Calu3 (cell line): ENCODE measurements around the gene CAPN7. TPM values are rescaled to one million over a fixed set of nuclear protein-coding genes. Genes with fewer than 3 reads are reported as not detected.

Experiments used
- BruUV-seq: library from RNA; stranded (reverse); fragments of 400-500 nt; replicated peaks from 2 replicates; lab custom pipeline; 2021; lab: Mats Ljungman, UMichigan
- CTCF ChIA-PET: fragments of 300-600 bp; sonication (Branson Sonifier 250); formaldehyde crosslinking; loops from one replicate; lab custom pipeline; 2022; ENCODE audit warnings: antibody characterized with exemption; lab: Charles Lee
- DNase-seq: peaks from one replicate; pipeline ENCODE4 v3.0.0; 2022
- H3K27ac Mint-ChIP-seq: one replicate; pipeline ENCODE4 v1.8.0; 2022; ENCODE audit warnings: mixed read lengths; ENCODE audit not compliant: unreplicated experiment
- H3K27me3 Mint-ChIP-seq: one replicate; pipeline ENCODE4 v1.8.0; 2022; ENCODE audit warnings: mixed read lengths; ENCODE audit not compliant: unreplicated experiment
- H3K36me3 Mint-ChIP-seq: one replicate; pipeline ENCODE4 v1.8.0; 2022; ENCODE audit warnings: mild to moderate bottlenecking, moderate library complexity, mixed read lengths; ENCODE audit not compliant: insufficient read depth, unreplicated experiment
- H3K4me1 Mint-ChIP-seq: one replicate; pipeline ENCODE4 v1.8.0; 2022; ENCODE audit warnings: mild to moderate bottlenecking, low read depth, mixed read lengths; ENCODE audit not compliant: unreplicated experiment
- H3K4me3 Mint-ChIP-seq: one replicate; pipeline ENCODE4 v1.8.0; 2022; ENCODE audit warnings: mild to moderate bottlenecking, low read depth, moderate library complexity, mixed read lengths; ENCODE audit not compliant: unreplicated experiment
- H3K9me3 Mint-ChIP-seq: one replicate; pipeline ENCODE4 v1.8.0; 2022; ENCODE audit warnings: low read depth, mixed read lengths; ENCODE audit not compliant: unreplicated experiment
- CTCF ChIP-seq: fragments of 200-600 bp; IDR thresholded peaks from one replicate; pipeline ENCODE4 v1.8.0; 2022; ENCODE audit warnings: antibody characterized with exemption; ENCODE audit not compliant: unreplicated experiment
- intact Hi-C: fragments of 100-400 bp; cut with micrococcal nuclease; formaldehyde crosslinking; loops from one replicate; pipeline ENCODE4 v1.10.0; 2022; ENCODE audit not compliant: unreplicated experiment
- total RNA-seq: library from RNA; stranded (reverse); gene quantifications from 2 replicates; pipeline ENCODE4 v1.2.3, GENCODE V29; 2022

Gene CAPN7
- total RNA-seq, 1 experiment from 2014 or later = 24.1 TPM

GRCh38 chr3:15258720-15259119 lies 52.7 kb downstream of the CAPN7 start:
- no peak for TF ChIP-seq CTCF
- intact Hi-C loops = no loop called here
- Mint-ChIP-seq H3K4me3 (no peak overlapping the region), H3K27me3 (no peaks in the 10 kb centered on the region), H3K36me3 (peaks cover 29% of the 10 kb centered on the region), H3K4me1 (no peaks in the 10 kb centered on the region), H3K27ac (no peak overlapping the region), H3K9me3 (no peaks in the 10 kb centered on the region)
- no peak for DNase-seq
- BruUV-seq = no TSS peak
- CTCF ChIA-PET = no interaction called here

- H3K27ac Mint-ChIP-seq = no peak overlapping the region
- no peak overlapping the region for H3K4me3 Mint-ChIP-seq
- no peaks in the 10 kb centered on the region for H3K9me3 Mint-ChIP-seq
- H3K36me3 Mint-ChIP-seq = peaks cover 29% of the 10 kb centered on the region
- BruUV-seq = no TSS peak
- no peak for TF ChIP-seq CTCF
- no peaks in the 10 kb centered on the region for H3K27me3 Mint-ChIP-seq
- DNase-seq = no peak
- intact Hi-C loops = no loop called here
- no peaks in the 10 kb centered on the region for H3K4me1 Mint-ChIP-seq
- CTCF ChIA-PET = no interaction called here
These were observed 54.5 kb downstream of the CAPN7 start for GRCh38 chr3:15260531-15260930.

- Mint-ChIP-seq H3K36me3 (peaks cover 23% of the 10 kb centered on the region), H3K9me3 (no peaks in the 10 kb centered on the region), H3K4me3 (no peak overlapping the region), H3K27me3 (no peaks in the 10 kb centered on the region), H3K4me1 (no peaks in the 10 kb centered on the region), H3K27ac (no peak overlapping the region)
- CTCF ChIA-PET = no interaction called here
- intact Hi-C loops = no loop called here
- TF ChIP-seq CTCF = no peak
- DNase-seq = no peak
- no TSS peak for BruUV-seq
These were observed 55.2 kb downstream of the CAPN7 start for GRCh38 chr3:15261274-15261673.

GRCh38 chr3:15262021-15262420 lies 56.0 kb downstream of the CAPN7 start:
- peaks cover 23% of the 10 kb centered on the region for H3K36me3 Mint-ChIP-seq
- no TSS peak for BruUV-seq
- H3K4me1 Mint-ChIP-seq = no peaks in the 10 kb centered on the region
- no peak for DNase-seq
- H3K27me3 Mint-ChIP-seq = no peaks in the 10 kb centered on the region
- CTCF ChIA-PET = no interaction called here
- no peak overlapping the region for H3K27ac Mint-ChIP-seq
- no peaks in the 10 kb centered on the region for H3K9me3 Mint-ChIP-seq
- no peak overlapping the region for H3K4me3 Mint-ChIP-seq
- TF ChIP-seq CTCF = no peak
- intact Hi-C loops = no loop called here
